Psoas muscle (tissue), 8 donors: ENCODE data around the gene PHRF1. TPM values are rescaled to one million over a fixed set of nuclear protein-coding genes. Genes with fewer than 3 reads are reported as not detected.
A peak's percentile ranks its signal among the peaks of the same experiment; 100 is the strongest.

Experiments
- ATAC-seq, 4 donors: fragments of 200-7000 bp; cut with Tn5 transposase; one replicate each; pipeline ENCODE4 v1.9.1; 2020; ENCODE audit warnings: moderate library complexity in 3 of 4, mild to moderate bottlenecking in 2 of 4
- DNase-seq, 2 donors: peaks; one replicate each; pipeline ENCODE4 v3.0.0-alpha.2; 2020
- H3K27ac ChIP-seq: fragments of 200-600 bp; one replicate; pipeline ENCODE4 v1.8.0; 2022
- H3K27me3 ChIP-seq, 3 donors: fragments of 200-600 bp in 1 of 3; one replicate each; pipeline versions ENCODE4 v1.6.1 to v1.8.0; 2013 to 2022; ENCODE audit warnings: low read length in 2 of 3, mild to moderate bottlenecking in 2 of 3, moderate library complexity in 1 of 3; ENCODE audit not compliant: insufficient read depth in 3 of 3
- H3K36me3 ChIP-seq, 2 donors: fragments of 200-600 bp in 1 of 2; one replicate each; pipeline versions ENCODE4 v1.6.1 to v1.8.0; 2013 to 2022; ENCODE audit warnings: low read depth in 1 of 2, mild to moderate bottlenecking in 1 of 2, moderate library complexity in 1 of 2; ENCODE audit not compliant: insufficient read depth in 1 of 2
- H3K4me1 ChIP-seq: fragments of 200-600 bp; one replicate; pipeline ENCODE4 v1.8.0; 2022
- H3K4me3 ChIP-seq: fragments of 200-600 bp; one replicate; pipeline ENCODE4 v1.8.0; 2022; ENCODE audit warnings: mild to moderate bottlenecking
- H3K9me3 ChIP-seq: fragments of 200-600 bp; one replicate; pipeline ENCODE4 v1.8.0; 2022
- WGBS, 3 donors: extraction: QIAGEN DNeasy Blood & Tissue Kit; methylation state at CpG; one replicate each; pipeline versions ENCODE4 v1.1.6 to v1.1.7; 2013; 5-methylcytosine and 5-hydroxymethylcytosine counted together
- intact Hi-C, 2 donors: fragments of 100-400 bp; cut with DNase I; formaldehyde crosslinking; loops; one replicate each; pipeline versions ENCODE4 v1.11.0 to v1.14.2; 2022
- polyA plus RNA-seq, 3 donors: library from polyadenylated mRNA; stranded (reverse); fragments of 200-250 nt; gene quantifications; one replicate each; pipeline ENCODE4 v1.2.3, GENCODE V29; 2013
- total RNA-seq, 4 donors: library from RNA; stranded (reverse); fragmentation: NEBNext Ultra II Directional in 2 of 4; extraction: Animal tissue kit (Norgen Biotek cat#: 25700) in 2 of 4; gene quantifications; one replicate each; pipeline versions ENCODE4 v1.2.1 to v1.2.4, GENCODE V29; 2021 to 2023
- TF ChIP-seq, protein P1 (sequence below): fragments of 200-600 bp; IDR thresholded peaks from one replicate; pipeline ENCODE4 v1.8.0; 2022; ENCODE audit warnings: antibody characterized with exemption
- donor health status: healthy with polysubstance abuse.
- donor health status: DM: no; HTN: no; CAD: no; lungs with moderate emphysema.
- donor health status: Bipolar disorder and iron deficiency.
- donor health status: healthy.
- donor health status: DM: yes; HTN: yes; CAD: no.
- donor health status: DM: no; HTN: no; CAD: no.
- donor health status: DM: no; HTN: no; CAD: no.
- donor health status: DM: yes; HTN: yes; CAD: no.

PHRF1 gene
- total and polyA plus RNA-seq, 7 donors: 11.7 to 31.2 (median 19.8) TPM

DNA sequence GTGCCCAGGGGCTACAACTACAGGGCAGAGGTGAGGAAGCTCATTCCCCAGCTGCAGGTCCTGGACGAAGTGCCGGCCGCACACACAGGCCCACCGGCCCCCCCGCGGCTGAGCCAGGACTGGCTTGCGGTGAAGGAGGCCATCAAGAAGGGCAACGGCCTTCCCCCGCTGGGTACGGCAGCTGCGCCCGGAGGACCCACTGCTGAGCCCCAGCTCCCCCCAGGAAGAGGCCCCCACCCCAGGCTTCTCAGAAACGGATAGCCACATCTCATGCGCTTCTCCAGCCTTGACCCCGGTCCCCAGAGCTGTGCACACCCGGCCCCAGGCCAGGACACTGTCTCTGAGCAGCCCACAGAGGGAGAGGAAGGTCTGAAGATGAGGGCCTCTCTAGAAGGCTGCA is 25.1 kb upstream of the PHRF1 start:
- H3K27me3 ChIP-seq: peaks cover 0 to 45% (median 22%) of the 10 kb centered on the region in 3 donors
- no peak overlapping the region for H3K27ac ChIP-seq
- intact Hi-C loops: no loop called here
- 83 to 87% (median 86%) methylated on average over 13 to 16 of the region's 16 CpGs for WGBS, 3 donors
- H3K4me1 ChIP-seq: peaks cover 5% of the 10 kb centered on the region
- DNase-seq (peak in 1 of 2 donors; percentile 6), ATAC-seq (no peak)
- TF ChIP-seq, protein P1, sequence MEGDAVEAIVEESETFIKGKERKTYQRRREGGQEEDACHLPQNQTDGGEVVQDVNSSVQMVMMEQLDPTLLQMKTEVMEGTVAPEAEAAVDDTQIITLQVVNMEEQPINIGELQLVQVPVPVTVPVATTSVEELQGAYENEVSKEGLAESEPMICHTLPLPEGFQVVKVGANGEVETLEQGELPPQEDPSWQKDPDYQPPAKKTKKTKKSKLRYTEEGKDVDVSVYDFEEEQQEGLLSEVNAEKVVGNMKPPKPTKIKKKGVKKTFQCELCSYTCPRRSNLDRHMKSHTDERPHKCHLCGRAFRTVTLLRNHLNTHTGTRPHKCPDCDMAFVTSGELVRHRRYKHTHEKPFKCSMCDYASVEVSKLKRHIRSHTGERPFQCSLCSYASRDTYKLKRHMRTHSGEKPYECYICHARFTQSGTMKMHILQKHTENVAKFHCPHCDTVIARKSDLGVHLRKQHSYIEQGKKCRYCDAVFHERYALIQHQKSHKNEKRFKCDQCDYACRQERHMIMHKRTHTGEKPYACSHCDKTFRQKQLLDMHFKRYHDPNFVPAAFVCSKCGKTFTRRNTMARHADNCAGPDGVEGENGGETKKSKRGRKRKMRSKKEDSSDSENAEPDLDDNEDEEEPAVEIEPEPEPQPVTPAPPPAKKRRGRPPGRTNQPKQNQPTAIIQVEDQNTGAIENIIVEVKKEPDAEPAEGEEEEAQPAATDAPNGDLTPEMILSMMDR: no peak
- no peaks in the 10 kb centered on the region for H3K36me3 ChIP-seq
- H3K9me3 ChIP-seq: no peaks in the 10 kb centered on the region
- H3K4me3 ChIP-seq: no peak overlapping the region

DNA sequence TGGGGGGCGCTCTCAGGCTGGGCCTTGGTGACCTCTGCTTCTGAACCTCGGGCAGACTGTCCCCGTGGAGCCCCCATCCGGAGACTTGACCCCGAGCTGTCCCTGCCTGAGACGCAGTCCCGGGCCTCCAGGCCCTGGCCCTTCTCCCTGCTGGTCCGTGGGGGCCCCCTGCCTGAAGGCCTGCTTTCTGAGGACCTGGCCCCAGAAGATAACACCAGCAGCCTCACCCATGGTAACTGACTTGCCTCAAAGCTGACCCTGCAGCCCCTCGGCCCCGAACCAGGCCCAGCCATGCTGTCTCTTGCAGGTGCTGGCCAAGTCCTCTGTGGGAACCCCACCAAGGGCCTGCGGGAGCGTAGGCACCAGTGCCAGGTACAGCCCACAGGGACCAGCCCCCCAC is 24.7 kb upstream of the PHRF1 start:
- no peak for ATAC-seq
- H3K27me3 ChIP-seq: peaks cover 0 to 50% (median 26%) of the 10 kb centered on the region in 3 donors
- 74 to 80% (median 76%) methylated on average over 12 of the region's 12 CpGs for WGBS, 3 donors
- H3K27ac ChIP-seq: no peak overlapping the region
- TF ChIP-seq, protein P1: no peak
- H3K4me1 ChIP-seq: peaks cover 5% of the 10 kb centered on the region
- DNase-seq: no peak
- H3K36me3 ChIP-seq: no peaks in the 10 kb centered on the region
- no peaks in the 10 kb centered on the region for H3K9me3 ChIP-seq
- H3K4me3 ChIP-seq: no peak overlapping the region
- intact Hi-C loops: no loop called here

DNA sequence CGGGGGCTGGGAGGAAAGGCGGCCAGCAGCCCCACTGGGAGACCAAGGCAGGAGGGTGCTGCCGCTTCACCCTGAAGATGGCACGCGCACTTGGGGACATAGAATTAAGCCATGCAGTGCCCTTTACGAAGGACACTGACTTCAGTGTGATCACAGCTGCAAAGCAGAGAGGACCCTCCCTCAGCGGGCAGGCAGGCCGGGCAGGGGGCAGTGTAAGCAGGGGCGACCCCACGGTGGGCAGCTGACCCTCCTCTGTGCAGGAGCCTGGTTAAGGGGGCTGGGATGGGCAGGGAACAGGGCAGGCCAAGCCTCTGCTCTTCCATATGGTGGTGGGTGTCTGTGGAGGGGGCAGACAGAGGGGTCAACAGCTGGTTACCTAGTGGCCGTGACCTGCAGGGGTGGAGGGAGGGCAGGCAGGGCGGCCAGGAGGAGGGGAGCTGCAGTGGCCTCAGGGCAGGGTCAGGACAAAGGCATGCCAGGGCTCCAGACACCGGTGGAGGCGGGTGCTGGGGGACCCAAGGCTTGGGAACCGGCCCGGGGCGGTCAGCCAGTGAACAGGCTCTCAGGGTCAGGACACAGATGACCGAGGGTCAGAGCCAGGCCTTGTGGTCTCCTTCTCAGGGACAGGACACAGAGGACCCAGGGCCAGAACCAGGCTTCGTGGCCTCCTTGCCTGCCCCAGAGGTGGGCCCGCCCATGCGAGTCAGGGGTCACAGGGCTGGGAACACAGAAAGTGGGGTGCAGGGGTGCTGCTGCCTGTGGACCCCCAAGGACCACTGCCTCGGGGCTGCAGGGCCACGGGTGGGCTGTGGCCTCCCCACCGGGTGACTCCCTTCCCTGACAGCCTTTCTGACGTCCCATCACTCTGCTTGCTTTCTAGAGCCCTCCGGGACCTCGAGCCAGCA is 22.9 kb upstream of the PHRF1 start:
- TF ChIP-seq, protein P1: no peak
- H3K27me3 ChIP-seq: peaks cover 0 to 64% (median 36%) of the 10 kb centered on the region in 3 donors
- peaks cover 5% of the 10 kb centered on the region for H3K4me1 ChIP-seq
- no peak overlapping the region for H3K4me3 ChIP-seq
- no peak for DNase-seq
- WGBS, 3 donors: 80 to 86% (median 81%) methylated on average over 23 to 27 of the region's 27 CpGs
- ATAC-seq: no peak
- H3K27ac ChIP-seq: no peak overlapping the region
- no peaks in the 10 kb centered on the region for H3K9me3 ChIP-seq
- no peaks in the 10 kb centered on the region for H3K36me3 ChIP-seq
- intact Hi-C loops: no loop called here

DNA sequence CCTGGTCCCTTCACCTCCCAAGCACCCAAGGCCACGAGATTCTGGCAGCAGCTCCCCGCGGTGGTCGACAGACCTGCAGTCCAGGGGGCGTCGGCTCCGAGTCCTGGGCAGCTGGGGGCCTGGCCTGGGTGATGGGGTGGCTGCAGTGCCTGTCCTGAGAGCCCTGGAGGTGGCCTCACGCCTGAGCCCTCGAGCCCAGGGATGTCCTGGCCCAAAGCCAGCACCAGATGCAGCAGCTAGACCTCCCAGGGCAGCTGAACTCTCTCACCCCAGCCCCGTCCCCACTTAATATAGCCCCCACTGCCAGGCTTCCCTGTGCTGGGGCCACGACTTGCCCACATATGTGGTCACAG is 22.3 kb upstream of the PHRF1 start:
- TF ChIP-seq, protein P1: no peak
- Histone ChIP-seq H3K9me3 (no peaks in the 10 kb centered on the region), H3K4me3 (peak overlapping the region; percentile 49), H3K27ac (no peak overlapping the region), H3K36me3 (no peaks in the 10 kb centered on the region), H3K4me1 (peaks cover 5% of the 10 kb centered on the region), H3K27me3 (peaks cover 0 to 64% (median 36%) of the 10 kb centered on the region in 3 donors)
- ATAC-seq: peak in 2 of 4 donors; percentile 7 to 16
- DNase-seq: no peak
- WGBS, 3 donors: 46 to 58% (median 57%) methylated on average over 10 to 11 of the region's 11 CpGs
- intact Hi-C loops: loop anchor here (2.0 kb wide), 2 partner anchors 169 to 171 kb away; no protein-coding TSS in a partner anchor
